WERI-Rb-1 (cell line): ENCODE results near the gene ZNRF1.

Source experiments
- DNase-seq: peaks from one replicate; pipeline ENCODE4 v3.0.0-alpha.2; 2020
- H3K27ac ChIP-seq: fragments of 250-450 bp; sonication (Bioruptor Pico); 2 replicates; pipeline ENCODE4 v1.5.1; 2020; ENCODE audit warnings: mild to moderate bottlenecking, moderate library complexity
- H3K27me3 ChIP-seq: fragments of 250-450 bp; sonication (Bioruptor Pico); 2 replicates; pipeline ENCODE4 v1.5.1; 2021; ENCODE audit warnings: mild to moderate bottlenecking, low read depth, moderate library complexity; ENCODE audit not compliant: insufficient read depth, severe bottlenecking
- H3K36me3 ChIP-seq: fragments of 250-450 bp; sonication (Bioruptor Pico); 2 replicates; pipeline ENCODE4 v1.5.1; 2020; ENCODE audit warnings: mild to moderate bottlenecking, moderate library complexity
- H3K4me3 ChIP-seq: 2 replicates; pipeline ENCODE4 v1.5.1; 2011; ENCODE audit warnings: low read depth, mild to moderate bottlenecking, control low read depth, low read length
- H3K9me3 ChIP-seq: fragments of 250-450 bp; sonication (Bioruptor Pico); 2 replicates; pipeline ENCODE4 v1.5.1; 2021; ENCODE audit warnings: mild to moderate bottlenecking, moderate library complexity; ENCODE audit not compliant: severe bottlenecking
- CTCF ChIP-seq: IDR thresholded peaks from 2 replicates; pipeline ENCODE4 v1.5.1; 2011; ENCODE audit warnings: low read depth, mild to moderate bottlenecking, control low read depth, inconsistent platforms, low read length

Gene ZNRF1

GRCh38 chr16:74997042-74997491 is 1.8 kb upstream of the ZNRF1 start:
- Histone ChIP-seq H3K9me3 (no peaks in the 10 kb centered on the region), H3K4me3 (no peak overlapping the region), H3K36me3 (no peaks in the 10 kb centered on the region), H3K27ac (no peak overlapping the region), H3K27me3 (no peaks in the 10 kb centered on the region)
- TF ChIP-seq CTCF, result no peak
- no peak for DNase-seq

- TF ChIP-seq CTCF, result no peak
- Histone ChIP-seq H3K36me3 (peaks cover 9% of the 10 kb centered on the region), H3K27me3 (no peaks in the 10 kb centered on the region), H3K9me3 (no peaks in the 10 kb centered on the region), H3K4me3 (peak overlapping the region; percentile 81), H3K27ac (peak overlapping the region; percentile 77)
- no peak for DNase-seq
These were observed 390 bp downstream of the ZNRF1 start for GRCh38 chr16:74999219-74999608.

- Histone ChIP-seq H3K27ac (peak overlapping the region; percentile 77), H3K9me3 (no peaks in the 10 kb centered on the region), H3K36me3 (peaks cover 13% of the 10 kb centered on the region), H3K27me3 (no peaks in the 10 kb centered on the region), H3K4me3 (peak overlapping the region; percentile 81)
- peak; percentile 32 for DNase-seq
- TF ChIP-seq CTCF, result no peak
These were observed 1.0 kb downstream of the ZNRF1 start for GRCh38 chr16:74999609-75000480.

GRCh38 chr16:75000481-75001081 is 1.8 kb downstream of the ZNRF1 start:
- H3K27me3 ChIP-seq, result no peaks in the 10 kb centered on the region
- TF ChIP-seq CTCF, result no peak
- H3K27ac ChIP-seq, result no peak overlapping the region
- DNase-seq, result no peak
- peaks cover 14% of the 10 kb centered on the region for H3K36me3 ChIP-seq
- no peaks in the 10 kb centered on the region for H3K9me3 ChIP-seq
- H3K4me3 ChIP-seq, result peak overlapping the region; percentile 81

GRCh38 chr16:75002474-75002873 is 3.6 kb downstream of the ZNRF1 start:
- no peak for TF ChIP-seq CTCF
- H3K27ac ChIP-seq, result no peak overlapping the region
- no peaks in the 10 kb centered on the region for H3K9me3 ChIP-seq
- no peak for DNase-seq
- peaks cover 16% of the 10 kb centered on the region for H3K36me3 ChIP-seq
- H3K27me3 ChIP-seq, result no peaks in the 10 kb centered on the region
- no peak overlapping the region for H3K4me3 ChIP-seq
